NT2/D1 (cell line): ENCODE measurements around the gene PDIA6.

Experiments used
- SUZ12 ChIP-seq: IDR thresholded peaks from 2 replicates; pipeline ENCODE4 v1.6.1; 2011; ENCODE audit not compliant: insufficient read length, insufficient read depth; ENCODE audit errors: extremely low read depth
- YY1 ChIP-seq: IDR thresholded peaks from 2 replicates; pipeline ENCODE4 v1.6.1; 2011; ENCODE audit not compliant: insufficient read length, insufficient read depth

- TF ChIP-seq SUZ12: no peak
- no peak for TF ChIP-seq YY1
These were observed 54.7 kb downstream of the PDIA6 start for GRCh38 chr2:10757814-10758286.
